GM12864 (cell line): ENCODE results near the gene KIF13A.

ENCODE experiments used
- DNase-seq: peaks from one replicate; pipeline ENCODE4 v3.0.0-alpha.2; 2011; ENCODE audit warnings: low read depth
- H3K4me3 ChIP-seq: 2 replicates; pipeline ENCODE4 v1.5.1; 2011; ENCODE audit warnings: mild to moderate bottlenecking, low read depth, low read length, control low read depth
- TF ChIP-seq, protein P1 (sequence below): IDR thresholded peaks from 2 replicates; pipeline ENCODE4 v1.5.1; 2011; ENCODE audit warnings: low read depth, mild to moderate bottlenecking, moderate library complexity, low read length, control low read depth, inconsistent platforms; ENCODE audit errors: missing control alignments

The KIF13A gene

DNA sequence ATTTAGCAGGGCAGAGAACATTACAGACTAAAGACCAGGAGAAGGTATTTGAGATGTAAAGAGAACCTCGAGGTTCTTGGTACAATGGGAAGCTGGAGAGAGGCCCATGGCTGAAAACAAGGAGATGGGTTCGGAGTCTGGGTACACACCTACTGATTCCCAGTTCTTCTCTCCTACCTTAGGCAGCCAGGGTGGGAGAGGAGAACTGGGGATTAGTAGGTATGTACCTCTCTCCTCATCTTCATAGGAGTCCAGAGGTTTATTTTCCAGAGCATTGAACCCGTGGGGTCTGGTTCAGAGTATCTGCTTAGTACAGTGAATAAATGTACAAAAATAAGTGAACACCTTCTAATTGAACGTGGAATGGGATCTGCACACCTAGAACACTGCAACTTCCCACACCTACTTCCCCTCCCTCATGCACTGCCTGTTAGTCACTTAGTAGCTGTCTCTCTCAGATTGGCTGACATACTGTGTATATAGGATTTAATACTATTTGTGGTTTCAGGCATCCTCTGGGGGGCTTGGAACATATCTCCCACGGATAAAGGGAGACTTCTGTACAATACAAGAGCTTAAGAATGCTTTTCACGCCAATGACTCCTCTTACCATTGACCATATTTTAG, 257.2 kb downstream of the KIF13A start:
- no peak overlapping the region for H3K4me3 ChIP-seq
- TF ChIP-seq, protein P1, sequence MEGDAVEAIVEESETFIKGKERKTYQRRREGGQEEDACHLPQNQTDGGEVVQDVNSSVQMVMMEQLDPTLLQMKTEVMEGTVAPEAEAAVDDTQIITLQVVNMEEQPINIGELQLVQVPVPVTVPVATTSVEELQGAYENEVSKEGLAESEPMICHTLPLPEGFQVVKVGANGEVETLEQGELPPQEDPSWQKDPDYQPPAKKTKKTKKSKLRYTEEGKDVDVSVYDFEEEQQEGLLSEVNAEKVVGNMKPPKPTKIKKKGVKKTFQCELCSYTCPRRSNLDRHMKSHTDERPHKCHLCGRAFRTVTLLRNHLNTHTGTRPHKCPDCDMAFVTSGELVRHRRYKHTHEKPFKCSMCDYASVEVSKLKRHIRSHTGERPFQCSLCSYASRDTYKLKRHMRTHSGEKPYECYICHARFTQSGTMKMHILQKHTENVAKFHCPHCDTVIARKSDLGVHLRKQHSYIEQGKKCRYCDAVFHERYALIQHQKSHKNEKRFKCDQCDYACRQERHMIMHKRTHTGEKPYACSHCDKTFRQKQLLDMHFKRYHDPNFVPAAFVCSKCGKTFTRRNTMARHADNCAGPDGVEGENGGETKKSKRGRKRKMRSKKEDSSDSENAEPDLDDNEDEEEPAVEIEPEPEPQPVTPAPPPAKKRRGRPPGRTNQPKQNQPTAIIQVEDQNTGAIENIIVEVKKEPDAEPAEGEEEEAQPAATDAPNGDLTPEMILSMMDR, result no peak
- DNase-seq, result no peak

DNA sequence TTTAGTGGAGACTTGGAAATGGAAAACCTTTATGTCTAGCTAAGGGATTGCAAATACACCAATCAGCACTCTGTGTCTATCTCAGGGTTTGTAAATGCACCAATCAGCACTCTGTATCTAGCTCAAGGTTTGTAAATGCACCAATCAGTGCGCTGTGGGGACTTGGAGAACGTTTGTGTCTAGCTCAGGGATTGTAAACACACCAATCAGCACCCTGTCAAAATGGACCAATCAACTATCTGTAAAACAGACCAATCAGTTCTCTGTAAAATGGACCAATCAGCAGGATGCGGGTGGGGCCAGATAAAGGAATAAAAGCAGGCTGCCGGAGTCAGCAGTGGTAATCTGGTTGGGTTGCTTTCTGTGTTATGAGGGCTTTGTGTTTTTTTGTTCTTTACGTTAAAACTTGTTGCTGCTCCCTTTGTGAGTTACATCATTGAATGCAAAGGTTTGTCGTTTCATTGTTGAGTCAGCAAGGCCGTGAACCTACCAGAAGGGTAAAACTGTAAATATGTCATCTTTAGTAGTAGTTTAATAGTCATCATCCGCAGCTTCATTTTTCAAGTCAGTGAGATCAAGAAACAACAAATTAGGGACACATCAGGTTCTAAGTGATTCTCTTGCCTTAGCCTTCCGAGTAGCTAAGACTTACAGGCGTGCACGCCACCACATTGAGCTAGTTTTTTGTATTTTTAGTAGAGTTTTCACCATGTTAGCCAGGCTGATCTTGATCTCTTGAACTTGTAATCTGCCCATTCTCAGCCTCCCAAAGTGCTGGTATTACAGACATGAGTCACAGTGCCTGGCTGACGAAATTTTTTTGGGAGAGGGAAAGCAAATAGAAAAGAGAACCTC, 258.0 kb downstream of the KIF13A start:
- no peak for DNase-seq
- TF ChIP-seq, protein P1, result no peak
- no peak overlapping the region for H3K4me3 ChIP-seq

DNA sequence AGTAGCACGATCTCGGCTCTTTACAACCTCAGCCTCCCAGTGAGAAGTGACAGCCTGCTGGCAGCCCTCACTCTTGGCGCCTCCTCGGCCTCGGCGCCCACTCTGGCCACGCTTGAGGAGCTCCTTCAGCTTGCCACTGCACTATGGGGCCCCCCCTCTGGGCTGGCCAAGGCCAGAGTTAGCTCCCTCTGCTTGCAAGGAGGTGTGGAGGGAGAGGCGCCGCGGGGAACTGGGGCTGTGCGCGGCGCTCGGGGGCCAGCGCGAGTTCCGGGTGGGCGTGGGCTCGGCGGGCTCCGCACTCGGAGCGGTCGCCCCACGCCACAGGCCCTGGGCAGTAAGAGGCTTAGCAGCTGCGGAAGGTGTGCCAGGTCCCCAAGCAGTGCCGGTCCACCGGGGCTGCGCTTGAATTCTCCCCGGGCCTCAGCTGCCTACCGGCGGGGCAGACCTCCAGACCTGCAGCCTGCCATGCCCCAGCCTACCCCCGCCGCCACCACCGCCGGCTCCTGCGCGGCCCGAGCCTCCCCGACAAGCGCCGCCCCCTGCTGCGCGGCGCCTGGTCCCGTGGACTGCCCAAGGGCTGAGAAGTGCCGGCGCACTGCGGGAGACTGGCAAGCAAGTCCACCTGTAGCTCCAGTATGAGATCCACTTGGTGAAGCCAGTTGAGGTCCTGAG, 258.7 kb downstream of the KIF13A start:
- no peak for DNase-seq
- no peak overlapping the region for H3K4me3 ChIP-seq
- TF ChIP-seq, protein P1, result no peak

DNA sequence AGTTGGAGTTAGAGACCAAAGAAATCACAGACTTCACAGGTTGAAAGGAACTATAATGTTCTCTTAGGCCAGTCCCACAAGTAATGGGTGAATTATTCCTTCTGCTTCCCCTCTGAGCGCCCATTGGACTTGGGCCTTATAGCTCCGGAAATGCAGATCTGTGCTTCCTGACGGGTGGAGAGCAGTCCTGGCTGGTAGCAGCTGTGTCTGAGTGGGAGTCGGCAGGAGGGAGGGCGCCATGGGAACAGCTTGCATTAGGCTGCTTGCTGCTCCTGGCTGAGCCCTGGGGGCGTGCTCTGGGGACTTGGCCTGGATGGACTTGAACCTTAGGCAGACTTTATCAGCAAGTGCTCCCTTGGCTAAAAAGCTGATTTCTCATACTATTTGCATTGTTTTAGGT, 262.4 kb downstream of the KIF13A start:
- no peak for DNase-seq
- TF ChIP-seq, protein P1, result no peak
- H3K4me3 ChIP-seq, result no peak overlapping the region

DNA sequence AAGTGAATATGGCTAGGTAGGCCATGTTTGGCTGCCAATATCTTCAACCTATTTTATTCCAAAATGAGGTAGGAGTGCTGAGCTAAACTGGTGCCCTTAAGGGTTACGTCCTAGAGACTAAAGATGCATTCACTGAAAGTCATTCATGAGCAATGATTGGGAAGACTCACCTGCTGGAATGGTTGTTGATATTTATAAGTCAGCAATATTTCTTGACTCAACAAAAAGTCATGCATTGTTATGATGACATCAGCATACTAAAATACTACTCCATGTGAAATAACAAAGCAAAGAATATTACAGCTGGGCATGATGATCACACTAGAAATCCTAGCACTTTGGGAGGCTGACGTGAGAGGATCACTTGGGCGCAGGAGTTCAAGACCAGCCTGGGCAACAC, 263.1 kb downstream of the KIF13A start:
- TF ChIP-seq, protein P1, result no peak
- no peak overlapping the region for H3K4me3 ChIP-seq
- no peak for DNase-seq

DNA sequence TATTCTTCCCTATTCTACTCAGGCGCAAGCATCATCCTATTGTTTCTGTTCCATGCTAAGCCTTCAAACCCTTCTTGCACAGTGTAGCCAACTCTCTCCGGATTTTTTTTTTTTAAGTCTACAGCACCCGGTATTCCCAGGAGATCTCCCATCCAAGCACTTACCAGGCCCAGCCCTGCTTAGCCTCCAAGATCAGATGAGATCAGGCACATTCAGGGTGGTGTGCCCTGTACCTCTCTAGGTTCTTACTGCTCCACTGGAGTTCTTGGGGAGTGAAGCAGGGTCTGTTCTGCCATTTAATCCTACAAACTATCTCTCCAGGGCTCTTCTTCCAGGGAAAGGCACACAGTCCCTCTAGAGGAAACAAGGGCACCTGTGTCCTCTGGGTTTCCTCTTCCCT, 265.8 kb downstream of the KIF13A start:
- H3K4me3 ChIP-seq, result no peak overlapping the region
- DNase-seq, result no peak
- TF ChIP-seq, protein P1, result no peak
